Lung (tissue), 12 donors: ENCODE results near the gene AGER. TPM values are rescaled to one million over a fixed set of nuclear protein-coding genes. Genes with fewer than 3 reads are reported as not detected.

Experiments used
- ATAC-seq: fragments of 200-7000 bp; cut with Tn5 transposase; one replicate; pipeline ENCODE4 v1.9.1; 2020; ENCODE audit warnings: moderate number of reproducible peaks; ENCODE audit not compliant: insufficient read depth, low FRiP score
- DNase-seq, 3 donors: peaks; one replicate each; pipeline ENCODE4 v3.0.0-alpha.2; 2013 to 2017
- H3K27ac ChIP-seq, 2 donors: one replicate each; pipeline ENCODE4 v1.5.1; 2013; ENCODE audit warnings: mild to moderate bottlenecking in 2 of 2, moderate library complexity in 2 of 2, control low read depth in 1 of 2, inconsistent platforms in 1 of 2, low read depth in 1 of 2, low read length in 1 of 2
- H3K27me3 ChIP-seq, 3 donors: one replicate each; pipeline ENCODE4 v1.5.1; 2013; ENCODE audit warnings: low read length in 2 of 3; ENCODE audit not compliant: control insufficient read depth in 3 of 3, insufficient read depth in 3 of 3
- H3K36me3 ChIP-seq, 4 donors: one replicate each; pipeline ENCODE4 v1.5.1; 2013; ENCODE audit warnings: low read length in 4 of 4, mild to moderate bottlenecking in 1 of 4, moderate library complexity in 1 of 4; ENCODE audit not compliant: control insufficient read depth in 4 of 4, insufficient read depth in 4 of 4
- H3K4me1 ChIP-seq, 5 donors: one replicate each; pipeline ENCODE4 v1.5.1; 2013; ENCODE audit warnings: low read length in 5 of 5, mild to moderate bottlenecking in 2 of 5, moderate library complexity in 1 of 5; ENCODE audit not compliant: control insufficient read depth in 5 of 5, insufficient read depth in 5 of 5
- H3K4me3 ChIP-seq: one replicate; pipeline ENCODE4 v1.5.1; 2013; ENCODE audit warnings: mild to moderate bottlenecking, control low read depth, moderate library complexity
- H3K9ac ChIP-seq, 2 donors: one replicate each; pipeline ENCODE4 v1.5.1; 2013; ENCODE audit warnings: low read length in 2 of 2, control low read depth in 1 of 2; ENCODE audit not compliant: insufficient read depth in 1 of 2
- H3K9me3 ChIP-seq, 4 donors: one replicate each; pipeline ENCODE4 v1.5.1; 2013; ENCODE audit warnings: low read length in 3 of 4, mild to moderate bottlenecking in 1 of 4, moderate library complexity in 1 of 4; ENCODE audit not compliant: control insufficient read depth in 4 of 4, insufficient read depth in 3 of 4
- CTCF ChIP-seq: IDR thresholded peaks from 2 replicates; pipeline ENCODE4 v1.5.1; 2012; ENCODE audit warnings: mild to moderate bottlenecking; ENCODE audit errors: control extremely low read depth, extremely low read depth
- WGBS, 2 donors: extraction: QIAGEN DNeasy Blood & Tissue Kit; methylation state at CpG; one replicate each; pipeline ENCODE4 v1.1.7; 2013; 5-methylcytosine and 5-hydroxymethylcytosine counted together
- polyA plus RNA-seq, 2 donors: library from polyadenylated mRNA; stranded (reverse); fragments of 200-250 nt; gene quantifications; one replicate each; pipeline ENCODE4 v1.2.1, GENCODE V29; 2013
- total RNA-seq, 2 donors: library from RNA; depleted of rRNA in 1 of 2; stranded (reverse); fragments of >200 nt in 1 of 2; gene quantifications; one replicate each; pipeline ENCODE4 v1.2.1, GENCODE V29; 2014 to 2021
- donor health status: control.
- donor health status: control.
- donor health status: Bipolar disorder and iron deficiency.
- donor health status: healthy.
- donor health status: DM: yes; HTN: yes; CAD: no.

The AGER gene
- total and polyA plus RNA-seq, 4 donors: 178 to 1,487 (median 347) TPM

- peak; percentile 47 for TF ChIP-seq CTCF
- ATAC-seq: no peak
- peaks cover 2 to 37% (median 15%) of the 10 kb centered on the region in 5 donors for H3K4me1 ChIP-seq
Measured at GRCh38 chr6:32154514-32155161, 29.4 kb downstream of the AGER start.

GRCh38 chr6:32153564-32154513 is 30.2 kb downstream of the AGER start, which contains the start of gene PPT2:
TSS of gene PPT2 (plus strand) at chr6:32154141. CDS start at chr6:32154595, 454 bp downstream.
- H3K36me3 ChIP-seq: peaks cover 4 to 26% (median 10%) of the 10 kb centered on the region in 4 donors
- ATAC-seq: peak; percentile 51
- DNase-seq: peak; percentile 95 to 98 (median 97)
- whole genome bisulfite sequencing, 2 donors: 3 to 5% methylated on average over 52 of the region's 52 CpGs
- peaks cover 2 to 37% (median 16%) of the 10 kb centered on the region in 5 donors for H3K4me1 ChIP-seq
- peak within 1 kb of the TSS; percentile 74 to 79 for H3K9ac ChIP-seq
- peak within 1 kb of the TSS; percentile 69 for H3K4me3 ChIP-seq
- H3K27me3 ChIP-seq: peaks cover 0 to 41% (median 25%) of the 10 kb centered on the region in 3 donors
- H3K27ac ChIP-seq: peak within 1 kb of the TSS; percentile 78 to 87
- no peak for TF ChIP-seq CTCF
- no peaks in the 10 kb centered on the region for H3K9me3 ChIP-seq

More at GRCh38 chr6:32154514-32155161, 29.4 kb downstream of the AGER start:
- Histone ChIP-seq H3K9ac (peak overlapping the region; percentile 73 to 74), H3K36me3 (peaks cover 4 to 26% (median 10%) of the 10 kb centered on the region in 4 donors), H3K4me3 (peak overlapping the region; percentile 69), H3K9me3 (no peaks in the 10 kb centered on the region), H3K27me3 (peaks cover 0 to 41% (median 22%) of the 10 kb centered on the region in 3 donors), H3K27ac (peak overlapping the region; percentile 78 to 87)
- WGBS, 2 donors: 5% methylated on average over 33 to 34 of the region's 34 CpGs
- DNase-seq: peak; percentile 76 to 80 (median 79)

GRCh38 chr6:32152769-32153563 is 31.1 kb downstream of the AGER start:
- H3K36me3 ChIP-seq: peaks cover 0 to 21% (median 4%) of the 10 kb centered on the region in 4 donors
- ATAC-seq: no peak
- WGBS, 2 donors: 43 to 56% methylated on average over 35 of the region's 35 CpGs

More at GRCh38 chr6:32152769-32153563, 31.1 kb downstream of the AGER start:
- Histone ChIP-seq H3K9ac (peak overlapping the region in 1 of 2 donors; percentile 79), H3K4me3 (no peak overlapping the region), H3K4me1 (peaks cover 2 to 37% (median 17%) of the 10 kb centered on the region in 5 donors), H3K27ac (peak overlapping the region; percentile 57 to 87), H3K9me3 (no peaks in the 10 kb centered on the region), H3K27me3 (peaks cover 0 to 46% (median 30%) of the 10 kb centered on the region in 3 donors)
- peak; percentile 31 to 70 (median 63) for DNase-seq
- TF ChIP-seq CTCF: no peak
